Measurements from ENCODE around the gene RARRES2. TPM values are rescaled to one million over a fixed set of nuclear protein-coding genes. Genes with fewer than 3 reads are reported as not detected.

The RARRES2 gene
- total RNA-seq, 2 experiments from 2014 or later = not detected

GRCh38 chr7:150358988-150359621 is 17.7 kb upstream of the RARRES2 start:
- no TSS peak for BruUV-seq (replicated peaks)
- intact Hi-C loops (cut with micrococcal nuclease; ENCODE audit: unreplicated experiment) = no loop called here
- Histone ChIP-seq H3K79me2 (ENCODE audit: insufficient read depth, low read depth, low read length) (no peaks in the 10 kb centered on the region), H3K36me3 (ENCODE audit: insufficient read depth, low read length) (no peaks in the 10 kb centered on the region), H3K4me3 (ENCODE audit: low read depth, low read length, poor library complexity, severe bottlenecking) (no peak overlapping the region), H3K9me3 (ENCODE audit: low read length) (no peaks in the 10 kb centered on the region), H3K9me2 (ENCODE audit: insufficient read depth, low read length) (no peaks in the 10 kb centered on the region), H3K4me2 (ENCODE audit: low read length) (no peak overlapping the region), H2AFZ (ENCODE audit: low read length) (no peak overlapping the region), H3K27ac (ENCODE audit: low read depth, low read length, poor library complexity, severe bottlenecking) (no peak overlapping the region), H3K4me1 (ENCODE audit: insufficient read depth, low read length, poor library complexity, severe bottlenecking) (peaks cover 28% of the 10 kb centered on the region), H4K20me1 (ENCODE audit: insufficient read depth, low read length) (no peaks in the 10 kb centered on the region)
- no peak for TF ChIP-seq CTCF (conservative IDR thresholded peaks at IDR 0.05; ENCODE audit: low read length)
- TF ChIP-seq EZH2phosphoT487 (IDR thresholded peaks at IDR 0.05; ENCODE audit: borderline replicate concordance, low read depth, low read length) = no peak
- ChIA-PET POLR2A (interaction anchor here (0.7 to 0.9 kb wide), 2 partner anchors 11 to 519 kb away, joined by 3 to 4 read pairs; no protein-coding TSS in a partner anchor), CTCF (ENCODE audit: unreplicated experiment) (no interaction called here)
- no peak for DNase-seq (ENCODE audit: low spot score)

DNA sequence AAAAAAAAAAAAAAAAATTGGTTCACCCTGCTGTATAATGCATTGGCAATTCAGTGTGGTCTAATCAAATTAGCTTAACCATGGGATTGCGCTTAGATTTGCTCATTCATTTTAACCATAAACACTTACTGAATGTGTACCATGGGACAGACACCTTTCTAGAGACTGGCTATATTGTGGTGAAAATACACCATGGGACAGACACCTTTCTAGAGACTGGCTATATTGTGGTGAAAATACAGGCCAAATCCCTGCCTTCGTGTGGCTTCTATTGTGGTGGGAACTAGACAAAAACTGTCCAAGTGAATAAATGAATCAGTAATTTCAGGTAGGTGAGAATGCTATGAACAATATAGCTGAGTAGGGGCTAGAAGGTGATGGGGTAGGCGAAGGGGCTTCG is 17.0 kb upstream of the RARRES2 start:
- DNase-seq (ENCODE audit: low spot score) = no peak
- H3K4me3 ChIP-seq (ENCODE audit: low read depth, low read length, poor library complexity, severe bottlenecking) = no peak overlapping the region
- BruUV-seq (replicated peaks) = no TSS peak
- ChIA-PET POLR2A (interaction anchor here (0.7 to 1.0 kb wide), 3 partner anchors 12 to 519 kb away, joined by 3 to 4 read pairs (median 3); no protein-coding TSS in a partner anchor), CTCF (ENCODE audit: unreplicated experiment) (no interaction called here)
- H3K4me2 ChIP-seq (ENCODE audit: low read length) = no peak overlapping the region
- H3K9me3 ChIP-seq (ENCODE audit: low read length) = no peaks in the 10 kb centered on the region
- no peaks in the 10 kb centered on the region for H3K9me2 ChIP-seq (ENCODE audit: insufficient read depth, low read length)
- no peaks in the 10 kb centered on the region for H3K79me2 ChIP-seq (ENCODE audit: insufficient read depth, low read depth, low read length)
- H3K4me1 ChIP-seq (ENCODE audit: insufficient read depth, low read length, poor library complexity, severe bottlenecking) = peaks cover 21% of the 10 kb centered on the region
- H3K36me3 ChIP-seq (ENCODE audit: insufficient read depth, low read length) = no peaks in the 10 kb centered on the region
- H2AFZ ChIP-seq (ENCODE audit: low read length) = no peak overlapping the region
- TF ChIP-seq EZH2phosphoT487 (IDR thresholded peaks at IDR 0.05; ENCODE audit: borderline replicate concordance, low read depth, low read length) (no peak), CTCF (conservative IDR thresholded peaks at IDR 0.05; ENCODE audit: low read length) (no peak)
- no peak overlapping the region for H3K27ac ChIP-seq (ENCODE audit: low read depth, low read length, poor library complexity, severe bottlenecking)
- intact Hi-C loops (cut with micrococcal nuclease; ENCODE audit: unreplicated experiment) = no loop called here
- no peaks in the 10 kb centered on the region for H4K20me1 ChIP-seq (ENCODE audit: insufficient read depth, low read length)

GRCh38 chr7:150357771-150358427 is 16.5 kb upstream of the RARRES2 start:
- no peak overlapping the region for H3K27ac ChIP-seq (ENCODE audit: low read depth, low read length, poor library complexity, severe bottlenecking)
- H2AFZ ChIP-seq (ENCODE audit: low read length) = peak overlapping the region; percentile 33; the same call in 1 of the 2 replicates
- TF ChIP-seq CTCF (conservative IDR thresholded peaks at IDR 0.05; ENCODE audit: low read length) (0 out of 2 replicates have a peak, but pooled peaks have one; percentile 11), EZH2phosphoT487 (IDR thresholded peaks at IDR 0.05; ENCODE audit: borderline replicate concordance, low read depth, low read length) (no peak)
- H3K36me3 ChIP-seq (ENCODE audit: insufficient read depth, low read length) = no peaks in the 10 kb centered on the region
- H3K9me2 ChIP-seq (ENCODE audit: insufficient read depth, low read length) = no peaks in the 10 kb centered on the region
- H3K79me2 ChIP-seq (ENCODE audit: insufficient read depth, low read depth, low read length) = no peaks in the 10 kb centered on the region
- no peak for DNase-seq (ENCODE audit: low spot score)
- CTCF ChIA-PET (ENCODE audit: unreplicated experiment) = no interaction called here
- no peaks in the 10 kb centered on the region for H4K20me1 ChIP-seq (ENCODE audit: insufficient read depth, low read length)
- intact Hi-C loops (cut with micrococcal nuclease; ENCODE audit: unreplicated experiment) = no loop called here
- H3K4me3 ChIP-seq (ENCODE audit: low read depth, low read length, poor library complexity, severe bottlenecking) = no peak overlapping the region
- POLR2A ChIA-PET = interaction anchor here (0.7 to 1.0 kb wide), 3 partner anchors 9 to 520 kb away, joined by 3 read pairs; no protein-coding TSS in a partner anchor
- H3K9me3 ChIP-seq (ENCODE audit: low read length) = no peaks in the 10 kb centered on the region
- peaks cover 20% of the 10 kb centered on the region for H3K4me1 ChIP-seq (ENCODE audit: insufficient read depth, low read length, poor library complexity, severe bottlenecking)
- peak overlapping the region; percentile 35; the same call in 1 of the 2 replicates for H3K4me2 ChIP-seq (ENCODE audit: low read length)
- no TSS peak for BruUV-seq (replicated peaks)

Measured in OCI-LY7 (cell line).